ENCODE data around the gene TACO1. TPM values are rescaled to one million over a fixed set of nuclear protein-coding genes. Genes with fewer than 3 reads are reported as not detected.

TACO1 gene
- total RNA-seq, 6 experiments from 2014 or later = 26.5 to 32.6 (median 30.9) TPM

- no peak overlapping the region for H3K27ac Mint-ChIP-seq
- H3K27me3 Mint-ChIP-seq (ENCODE audit: insufficient read depth) = no peaks in the 10 kb centered on the region; the same call in 1 of the 2 replicates
- H3K4me1 Mint-ChIP-seq (ENCODE audit: low read depth) = peaks cover 11% of the 10 kb centered on the region
- no peak overlapping the region for H3K4me3 Mint-ChIP-seq
- H3K36me3 Mint-ChIP-seq (ENCODE audit: low read depth) = peaks cover 6% of the 10 kb centered on the region
- DNase-seq = no peak
- H3K9me3 Mint-ChIP-seq = no peaks in the 10 kb centered on the region
- TF ChIP-seq CTCF (IDR thresholded peaks at IDR 0.05) = no peak
These were observed 51.4 kb downstream of the TACO1 start for GRCh38 chr17:63652106-63652505.

GRCh38 chr17:63653050-63653449, 52.4 kb downstream of the TACO1 start:
- H3K27ac Mint-ChIP-seq = no peak overlapping the region
- no peak for DNase-seq
- TF ChIP-seq CTCF (IDR thresholded peaks at IDR 0.05) = no peak
- H3K4me1 Mint-ChIP-seq (ENCODE audit: low read depth) = peaks cover 2% of the 10 kb centered on the region; the same call in 1 of the 2 replicates
- peaks cover 5% of the 10 kb centered on the region; the same call in 1 of the 2 replicates for H3K36me3 Mint-ChIP-seq (ENCODE audit: low read depth)
- no peaks in the 10 kb centered on the region for H3K9me3 Mint-ChIP-seq
- H3K4me3 Mint-ChIP-seq = no peak overlapping the region
- no peaks in the 10 kb centered on the region; the same call in 1 of the 2 replicates for H3K27me3 Mint-ChIP-seq (ENCODE audit: insufficient read depth)

- H3K9me3 Mint-ChIP-seq = no peaks in the 10 kb centered on the region
- no peaks in the 10 kb centered on the region for H3K4me1 Mint-ChIP-seq (ENCODE audit: low read depth)
- no peak overlapping the region for H3K4me3 Mint-ChIP-seq
- no peak for TF ChIP-seq CTCF (IDR thresholded peaks at IDR 0.05)
- peaks cover 3% of the 10 kb centered on the region; the same call in 1 of the 2 replicates for H3K27me3 Mint-ChIP-seq (ENCODE audit: insufficient read depth)
- no peak overlapping the region for H3K27ac Mint-ChIP-seq
- DNase-seq = no peak
- H3K36me3 Mint-ChIP-seq (ENCODE audit: low read depth) = peaks cover 9% of the 10 kb centered on the region; the same call in 1 of the 2 replicates
These were observed 57.1 kb downstream of the TACO1 start for GRCh38 chr17:63657786-63658185.

Other genes with a start within 250 kb of the TACO1 start
- gene CYB561, start 154.6 kb upstream of the TACO1 start, total RNA-seq (2021; fragmentation: NEBNext Ultra II Directional; extraction: Animal tissue kit (Norgen Biotek cat#: 25700)) = 10 to 100 TPM in 4 of 6 experiments, 1 to 10 TPM in 2; 5.5 to 21.4 (median 15.9) TPM
- 1 to 10 TPM; 1.6 to 2.1 (median 1.7) TPM for gene ACE, start 123.8 kb upstream of the TACO1 start, total RNA-seq (2021; fragmentation: NEBNext Ultra II Directional; extraction: Animal tissue kit (Norgen Biotek cat#: 25700))
- gene KCNH6, start 77.5 kb upstream of the TACO1 start, total RNA-seq (2021; fragmentation: NEBNext Ultra II Directional; extraction: Animal tissue kit (Norgen Biotek cat#: 25700)) = not detected
- gene DCAF7, start 50.4 kb upstream of the TACO1 start, total RNA-seq (2021; fragmentation: NEBNext Ultra II Directional; extraction: Animal tissue kit (Norgen Biotek cat#: 25700)) = 10 to 100 TPM; 58.6 to 67.0 (median 63.3) TPM
- gene MAP3K3, start 21.5 kb downstream of the TACO1 start, total RNA-seq (2021; fragmentation: NEBNext Ultra II Directional; extraction: Animal tissue kit (Norgen Biotek cat#: 25700)) = 10 to 100 TPM; 24.2 to 31.5 (median 27.2) TPM
- 1 to 10 TPM; 1.7 to 5.8 (median 4.1) TPM for gene LIMD2, start 99.2 kb downstream of the TACO1 start, total RNA-seq (2021; fragmentation: NEBNext Ultra II Directional; extraction: Animal tissue kit (Norgen Biotek cat#: 25700))
- 10 to 100 TPM; 18.2 to 24.1 (median 21.6) TPM for gene STRADA, start 140.9 kb downstream of the TACO1 start, total RNA-seq (2021; fragmentation: NEBNext Ultra II Directional; extraction: Animal tissue kit (Norgen Biotek cat#: 25700))
- 10 to 100 TPM; 70.5 to 83.2 (median 74.8) TPM for gene CCDC47, start 172.7 kb downstream of the TACO1 start, total RNA-seq (2021; fragmentation: NEBNext Ultra II Directional; extraction: Animal tissue kit (Norgen Biotek cat#: 25700))
- gene DDX42, start 173.3 kb downstream of the TACO1 start, total RNA-seq (2021; fragmentation: NEBNext Ultra II Directional; extraction: Animal tissue kit (Norgen Biotek cat#: 25700)) = 10 to 100 TPM; 76.2 to 88.4 (median 80.2) TPM
- gene PSMC5, start 226.5 kb downstream of the TACO1 start, total RNA-seq (2021; fragmentation: NEBNext Ultra II Directional; extraction: Animal tissue kit (Norgen Biotek cat#: 25700)) = 100 to 1,000 TPM; 156 to 206 (median 179) TPM
- 10 to 100 TPM; 43.2 to 55.1 (median 47.5) TPM for gene FTSJ3, start 226.8 kb downstream of the TACO1 start, total RNA-seq (2021; fragmentation: NEBNext Ultra II Directional; extraction: Animal tissue kit (Norgen Biotek cat#: 25700))
- 10 to 100 TPM; 45.9 to 53.5 (median 48.7) TPM for gene SMARCD2, start 241.8 kb downstream of the TACO1 start, total RNA-seq (2021; fragmentation: NEBNext Ultra II Directional; extraction: Animal tissue kit (Norgen Biotek cat#: 25700))